ENCODE data around the gene PRICKLE1. TPM values are rescaled to one million over a fixed set of nuclear protein-coding genes. Genes with fewer than 3 reads are reported as not detected.

Gene PRICKLE1
- total RNA-seq, 3 donors from 2014 or later (not counting 1 experiment from before 2014, with no cell fraction given) = 0.15 to 0.34 TPM; not detected in 1

DNA sequence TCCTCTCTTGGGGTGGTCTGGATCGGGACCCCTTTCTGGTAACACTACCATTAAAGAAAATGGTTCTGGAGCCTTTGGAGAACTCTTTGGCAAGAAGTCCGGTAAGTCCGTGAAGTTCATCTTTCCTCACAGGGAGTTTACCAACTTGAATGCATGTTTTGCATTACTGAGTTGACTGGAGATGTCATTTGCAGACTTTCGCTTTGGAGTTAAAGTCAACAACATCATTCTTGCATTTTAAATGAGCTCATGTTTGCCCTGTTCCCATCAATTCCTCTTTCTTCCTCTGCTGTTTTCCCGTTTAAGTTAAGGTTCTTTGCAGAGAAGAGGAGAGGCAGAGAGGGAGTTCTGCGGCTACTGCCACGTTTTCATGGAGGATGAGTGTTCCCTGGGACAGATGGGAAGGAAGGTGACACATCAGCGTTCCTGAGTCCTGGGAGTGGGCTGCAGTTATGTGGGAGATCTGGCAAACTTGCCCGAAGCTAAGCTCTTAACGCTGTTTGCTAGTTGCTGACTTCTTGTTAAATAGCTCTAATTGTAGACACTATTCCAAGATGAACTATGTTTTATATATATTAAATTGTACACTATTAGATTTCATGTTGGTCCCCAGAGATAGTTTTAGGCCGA, 18.8 kb upstream of the PRICKLE1 start:
- Histone ChIP-seq H3K4me3 (ENCODE audit: low read length) (no peak overlapping the region), H3K36me3 (ENCODE audit: control insufficient read depth, insufficient read depth, low read length) (no peaks in the 10 kb centered on the region), H3K27me3 (ENCODE audit: control insufficient read depth, insufficient read depth, low read length) (no peaks in the 10 kb centered on the region), H3K9me3 (ENCODE audit: control insufficient read depth, insufficient read depth, low read length) (peaks cover 5% of the 10 kb centered on the region), H3K27ac (ENCODE audit: low read length) (no peak overlapping the region), H3K4me1 (ENCODE audit: control insufficient read depth, insufficient read depth, low read length) (no peaks in the 10 kb centered on the region)
- H3K4me3 Mint-ChIP-seq = no peak overlapping the region
- peaks cover 2 to 6% of the 10 kb centered on the region in 2 donors for H3K9me3 Mint-ChIP-seq
- H3K27me3 Mint-ChIP-seq (ENCODE audit: low read depth in 2 of 2) = no peaks in the 10 kb centered on the region
- TF ChIP-seq, protein P1, sequence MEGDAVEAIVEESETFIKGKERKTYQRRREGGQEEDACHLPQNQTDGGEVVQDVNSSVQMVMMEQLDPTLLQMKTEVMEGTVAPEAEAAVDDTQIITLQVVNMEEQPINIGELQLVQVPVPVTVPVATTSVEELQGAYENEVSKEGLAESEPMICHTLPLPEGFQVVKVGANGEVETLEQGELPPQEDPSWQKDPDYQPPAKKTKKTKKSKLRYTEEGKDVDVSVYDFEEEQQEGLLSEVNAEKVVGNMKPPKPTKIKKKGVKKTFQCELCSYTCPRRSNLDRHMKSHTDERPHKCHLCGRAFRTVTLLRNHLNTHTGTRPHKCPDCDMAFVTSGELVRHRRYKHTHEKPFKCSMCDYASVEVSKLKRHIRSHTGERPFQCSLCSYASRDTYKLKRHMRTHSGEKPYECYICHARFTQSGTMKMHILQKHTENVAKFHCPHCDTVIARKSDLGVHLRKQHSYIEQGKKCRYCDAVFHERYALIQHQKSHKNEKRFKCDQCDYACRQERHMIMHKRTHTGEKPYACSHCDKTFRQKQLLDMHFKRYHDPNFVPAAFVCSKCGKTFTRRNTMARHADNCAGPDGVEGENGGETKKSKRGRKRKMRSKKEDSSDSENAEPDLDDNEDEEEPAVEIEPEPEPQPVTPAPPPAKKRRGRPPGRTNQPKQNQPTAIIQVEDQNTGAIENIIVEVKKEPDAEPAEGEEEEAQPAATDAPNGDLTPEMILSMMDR (IDR thresholded peaks at IDR 0.05) = no peak
- no peaks in the 10 kb centered on the region for H3K36me3 Mint-ChIP-seq
- WGBS (ENCODE audit: insufficient coverage) = 72% methylated on average over 9 of the region's 11 CpGs
- no peak overlapping the region for H3K27ac Mint-ChIP-seq
- DNase-seq (no peak), ATAC-seq (no peak)
- H3K4me1 Mint-ChIP-seq = no peaks in the 10 kb centered on the region
- intact Hi-C loops (cut with micrococcal nuclease) = no loop called here

DNA sequence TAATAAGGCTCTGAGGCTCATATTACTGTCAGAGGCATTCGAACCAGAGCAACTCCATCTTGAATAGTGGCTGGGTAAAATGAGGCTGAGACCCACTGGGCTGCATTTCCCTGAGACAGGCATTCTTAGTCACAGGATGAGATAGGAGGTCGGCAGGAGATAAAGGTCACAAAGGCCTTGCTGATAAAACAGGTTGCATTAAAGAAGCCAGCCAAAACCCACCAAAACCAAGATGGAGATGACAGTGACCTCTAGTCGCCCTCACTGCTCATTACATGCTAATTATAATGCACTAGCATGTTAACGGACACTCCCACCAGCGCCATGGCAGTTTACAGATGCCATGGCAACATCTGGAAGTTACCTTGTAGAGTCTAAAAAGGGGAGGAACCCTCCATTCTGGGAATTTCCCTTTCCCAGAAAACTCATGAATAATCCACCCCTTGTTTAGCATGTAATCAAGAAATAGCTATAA, 18.1 kb upstream of the PRICKLE1 start:
- TF ChIP-seq, protein P1 (IDR thresholded peaks at IDR 0.05) = no peak
- DNase-seq (no peak), ATAC-seq (no peak)
- no peaks in the 10 kb centered on the region for H3K4me1 ChIP-seq (ENCODE audit: control insufficient read depth, insufficient read depth, low read length)
- H3K27me3 ChIP-seq (ENCODE audit: control insufficient read depth, insufficient read depth, low read length) = no peaks in the 10 kb centered on the region
- H3K9me3 Mint-ChIP-seq = peaks cover 2 to 6% of the 10 kb centered on the region in 2 donors
- WGBS (ENCODE audit: insufficient coverage) = 78% methylated on average over 4 of the region's 5 CpGs
- H3K27ac Mint-ChIP-seq = no peak overlapping the region
- H3K36me3 Mint-ChIP-seq = no peaks in the 10 kb centered on the region
- no peak overlapping the region for H3K4me3 Mint-ChIP-seq
- no peaks in the 10 kb centered on the region for H3K4me1 Mint-ChIP-seq
- H3K9me3 ChIP-seq (ENCODE audit: control insufficient read depth, insufficient read depth, low read length) = peaks cover under 1% of the 10 kb centered on the region
- no peaks in the 10 kb centered on the region for H3K36me3 ChIP-seq (ENCODE audit: control insufficient read depth, insufficient read depth, low read length)
- no peak overlapping the region for H3K27ac ChIP-seq (ENCODE audit: low read length)
- intact Hi-C loops (cut with micrococcal nuclease) = no loop called here
- H3K27me3 Mint-ChIP-seq (ENCODE audit: low read depth in 2 of 2) = no peaks in the 10 kb centered on the region
- no peak overlapping the region for H3K4me3 ChIP-seq (ENCODE audit: low read length)

DNA sequence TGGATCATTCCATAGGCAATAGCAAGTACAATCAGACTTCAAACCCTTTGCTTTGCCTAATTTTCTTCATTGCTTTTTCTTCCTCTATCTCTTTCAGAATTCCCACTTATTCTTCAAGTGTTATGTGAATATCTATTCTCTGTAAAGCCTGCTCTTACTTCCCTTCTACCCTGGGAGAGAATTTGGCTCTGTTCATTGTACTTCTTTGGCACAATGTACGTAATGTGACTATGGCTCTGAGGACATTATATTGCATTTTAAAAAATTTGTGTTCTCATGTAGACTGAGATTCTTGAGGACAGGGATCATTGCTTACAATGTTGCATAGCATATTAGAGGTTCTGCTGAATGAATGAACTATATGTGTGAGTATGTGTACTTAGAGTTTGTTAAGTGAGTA, 16.9 kb upstream of the PRICKLE1 start:
- ATAC-seq (no peak), DNase-seq (no peak)
- WGBS (ENCODE audit: insufficient coverage) = 100% methylated on average over 1 of the region's 1 CpG
- Mint-ChIP-seq H3K4me1 (no peaks in the 10 kb centered on the region), H3K36me3 (no peaks in the 10 kb centered on the region), H3K4me3 (no peak overlapping the region), H3K27me3 (ENCODE audit: low read depth in 2 of 2) (no peaks in the 10 kb centered on the region), H3K27ac (no peak overlapping the region), H3K9me3 (peaks cover under 1 to 2% of the 10 kb centered on the region in 2 donors)
- Histone ChIP-seq H3K4me3 (ENCODE audit: low read length) (no peak overlapping the region), H3K27ac (ENCODE audit: low read length) (no peak overlapping the region), H3K4me1 (ENCODE audit: control insufficient read depth, insufficient read depth, low read length) (no peaks in the 10 kb centered on the region), H3K36me3 (ENCODE audit: control insufficient read depth, insufficient read depth, low read length) (no peaks in the 10 kb centered on the region), H3K9me3 (ENCODE audit: control insufficient read depth, insufficient read depth, low read length) (no peaks in the 10 kb centered on the region), H3K27me3 (ENCODE audit: control insufficient read depth, insufficient read depth, low read length) (no peaks in the 10 kb centered on the region)
- TF ChIP-seq, protein P1 (IDR thresholded peaks at IDR 0.05) = no peak
- intact Hi-C loops (cut with micrococcal nuclease) = no loop called here

DNA sequence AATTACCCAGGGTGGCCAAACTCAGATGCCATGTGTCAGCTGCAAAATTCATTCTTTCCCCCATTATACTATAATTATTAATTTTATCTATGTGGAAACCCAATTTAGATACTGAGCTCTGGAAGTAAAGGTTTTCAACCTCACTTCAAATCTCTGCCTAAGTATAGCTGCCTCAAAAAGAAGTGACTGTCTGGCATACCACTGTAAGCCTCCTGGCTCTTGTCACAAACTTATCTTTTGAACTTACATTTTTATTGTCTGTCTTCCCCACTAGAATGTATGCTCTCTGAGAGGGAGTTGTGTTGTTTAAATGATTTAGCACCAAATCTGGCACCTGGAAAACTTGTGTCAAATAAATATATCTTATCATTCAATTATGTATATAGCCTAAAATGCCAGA, 16.1 kb upstream of the PRICKLE1 start:
- H3K36me3 ChIP-seq (ENCODE audit: control insufficient read depth, insufficient read depth, low read length) = no peaks in the 10 kb centered on the region
- intact Hi-C loops (cut with micrococcal nuclease) = no loop called here
- TF ChIP-seq, protein P1 (IDR thresholded peaks at IDR 0.05) = no peak
- H3K9me3 ChIP-seq (ENCODE audit: control insufficient read depth, insufficient read depth, low read length) = no peaks in the 10 kb centered on the region
- no peak for ATAC-seq
- Mint-ChIP-seq H3K27ac (no peak overlapping the region), H3K4me3 (no peak overlapping the region), H3K9me3 (peaks cover 0 to under 1% of the 10 kb centered on the region in 2 donors), H3K36me3 (no peaks in the 10 kb centered on the region), H3K27me3 (ENCODE audit: low read depth in 2 of 2) (peaks cover 0 to under 1% of the 10 kb centered on the region in 2 donors), H3K4me1 (no peaks in the 10 kb centered on the region)
- H3K27me3 ChIP-seq (ENCODE audit: control insufficient read depth, insufficient read depth, low read length) = no peaks in the 10 kb centered on the region
- no peak overlapping the region for H3K27ac ChIP-seq (ENCODE audit: low read length)
- DNase-seq = no peak
- H3K4me1 ChIP-seq (ENCODE audit: control insufficient read depth, insufficient read depth, low read length) = no peaks in the 10 kb centered on the region
- no peak overlapping the region for H3K4me3 ChIP-seq (ENCODE audit: low read length)

Data from natural killer cell (primary cell).